Raji (cell line): Measurements from ENCODE around the gene IL18.

Source experiments
- POLR2A ChIP-seq: IDR thresholded peaks from 2 replicates; pipeline ENCODE4 v1.6.1; 2011; ENCODE audit warnings: low read depth, low read length, control low read depth; ENCODE audit not compliant: insufficient read depth

Gene IL18

GRCh38 chr11:112097734-112098528 is 66.0 kb downstream of the IL18 start:
- no peak for TF ChIP-seq POLR2A

- no peak for TF ChIP-seq POLR2A
Measured at GRCh38 chr11:112096194-112096593, 67.7 kb downstream of the IL18 start.
